GM21619 (cell line): ENCODE data around the gene BSX.

Experiments used
- ATAC-seq: cut with Tn5 transposase; IDR thresholded peaks from one replicate; pipeline ENCODE4 v1.9.1; 2021; ENCODE audit not compliant: unreplicated experiment

Gene BSX

DNA sequence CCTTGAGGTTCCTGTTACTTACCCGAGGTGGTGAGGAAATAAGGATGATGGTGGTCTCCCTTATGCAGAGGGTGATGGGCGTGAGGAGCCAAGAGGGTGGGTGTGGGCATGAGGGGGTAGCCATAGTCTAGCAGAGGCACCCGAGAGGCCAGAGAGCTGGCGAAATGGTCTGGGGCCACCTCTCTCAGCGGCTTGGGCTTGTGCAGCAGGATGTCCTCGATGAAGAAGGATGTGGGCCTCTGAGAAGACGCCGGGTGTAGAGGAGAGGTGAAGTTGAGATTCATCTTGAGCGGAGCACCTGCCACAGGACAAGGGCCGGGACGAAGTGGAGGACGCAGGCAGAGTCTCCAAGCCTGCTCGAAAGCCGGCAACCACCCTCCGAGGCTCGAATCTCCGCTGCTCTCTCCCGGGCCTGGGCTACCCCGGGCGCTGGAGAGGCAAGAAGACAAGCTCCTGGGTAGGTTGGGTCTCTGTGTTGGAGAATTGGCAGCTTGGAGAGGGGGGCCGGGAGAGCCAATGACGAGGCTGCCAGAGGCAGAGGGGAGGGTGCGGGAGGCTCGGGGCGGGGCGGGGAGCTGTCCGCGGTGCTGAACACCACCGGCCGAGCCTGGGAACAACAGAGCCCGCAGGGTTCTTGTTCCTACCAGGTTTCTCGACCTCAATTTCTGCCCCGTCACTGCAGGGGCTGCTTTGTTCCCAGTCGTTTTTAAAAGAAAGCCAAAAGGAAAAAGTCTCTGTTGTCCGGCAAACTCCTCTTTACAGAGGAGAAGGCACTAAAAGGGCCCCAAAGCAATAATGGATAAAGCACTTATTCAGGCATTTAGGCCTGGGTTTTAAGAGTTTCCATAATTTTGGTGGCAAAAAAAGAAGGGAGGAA, at the start of gene BSX:
Gene BSX (minus strand): TSS at position 447 of the 877 bp plus-strand sequence. CDS start 163 bp downstream, at position 284.
- no peak for ATAC-seq

DNA sequence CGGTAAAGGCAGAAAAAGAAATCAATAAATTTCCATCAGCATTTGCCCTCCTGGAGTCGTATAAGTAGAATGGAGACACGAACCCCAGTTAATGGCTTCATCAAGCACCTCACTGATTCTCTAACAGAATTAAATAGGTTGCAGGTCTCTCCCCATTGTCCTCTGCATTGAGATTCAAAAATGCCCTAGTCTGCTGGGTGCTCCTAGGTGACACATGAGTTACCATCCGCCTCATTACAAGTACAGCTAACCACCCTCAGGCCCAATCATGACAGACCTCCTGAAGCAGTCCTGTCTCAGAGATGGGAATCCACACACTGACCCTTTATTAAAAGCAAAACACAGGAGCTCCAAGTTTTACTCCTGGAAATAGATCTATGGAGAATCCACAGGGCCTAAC, 48.9 kb upstream of the BSX start:
- no peak for ATAC-seq

DNA sequence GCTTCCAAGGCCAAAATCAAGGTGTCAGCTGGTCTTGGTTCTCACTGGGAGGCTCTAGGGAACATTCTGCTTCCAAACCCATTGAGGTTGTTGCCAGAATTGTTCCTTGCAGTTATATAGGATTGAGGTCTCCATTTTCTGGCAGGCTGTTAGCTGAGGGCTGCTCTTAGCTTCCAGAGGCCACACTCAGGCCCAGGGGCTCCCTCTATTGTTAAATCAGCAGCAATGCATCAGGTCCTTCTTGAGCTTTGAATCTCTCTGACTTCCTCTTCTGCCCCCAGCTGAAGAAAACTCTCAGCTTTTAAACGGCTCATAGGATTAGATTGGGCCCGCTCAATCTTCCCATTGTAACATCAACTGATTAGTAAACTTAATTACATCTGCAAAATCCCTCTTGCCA, 39.3 kb upstream of the BSX start:
- peak; percentile 53 for ATAC-seq

DNA sequence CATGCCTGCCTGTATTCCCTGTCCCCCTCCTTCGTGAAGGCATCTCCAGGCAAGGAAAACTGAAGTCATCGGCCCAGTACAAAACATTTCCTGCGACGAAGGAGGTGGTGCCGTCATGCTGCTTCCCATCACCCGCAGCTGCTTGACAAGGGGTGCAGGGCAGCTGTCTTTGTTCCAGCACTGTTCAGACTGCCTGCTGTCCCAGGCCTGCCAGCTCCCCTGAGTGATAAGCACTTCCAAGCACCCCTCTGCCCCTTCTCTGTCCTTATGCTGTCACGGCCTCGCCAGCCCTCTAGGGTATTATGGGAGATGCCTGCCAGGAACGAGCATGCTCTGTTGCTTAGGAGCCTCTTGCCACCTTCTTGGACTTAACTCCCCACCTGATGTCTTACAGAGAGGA, 37.1 kb upstream of the BSX start:
- ATAC-seq: no peak

DNA sequence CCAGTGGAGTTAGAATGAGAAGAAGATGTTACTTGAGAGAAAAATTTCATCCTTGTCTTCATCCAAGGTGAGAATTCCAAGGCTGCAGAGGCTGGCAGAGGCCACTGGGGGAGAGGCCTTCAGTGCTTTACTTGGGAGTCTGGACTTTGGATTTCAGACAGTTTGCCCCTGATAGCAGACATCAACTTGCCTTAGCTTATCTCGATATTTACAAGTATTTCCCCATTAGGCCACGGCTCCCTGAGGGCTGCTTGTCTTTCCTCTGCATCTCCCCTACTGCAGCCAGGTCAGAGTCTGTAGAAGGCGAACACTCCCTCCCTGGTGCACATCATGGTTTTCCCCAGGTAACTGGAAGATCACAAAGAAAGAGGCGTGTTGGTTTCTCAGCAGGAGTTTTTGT, 29.9 kb upstream of the BSX start:
- no peak for ATAC-seq

DNA sequence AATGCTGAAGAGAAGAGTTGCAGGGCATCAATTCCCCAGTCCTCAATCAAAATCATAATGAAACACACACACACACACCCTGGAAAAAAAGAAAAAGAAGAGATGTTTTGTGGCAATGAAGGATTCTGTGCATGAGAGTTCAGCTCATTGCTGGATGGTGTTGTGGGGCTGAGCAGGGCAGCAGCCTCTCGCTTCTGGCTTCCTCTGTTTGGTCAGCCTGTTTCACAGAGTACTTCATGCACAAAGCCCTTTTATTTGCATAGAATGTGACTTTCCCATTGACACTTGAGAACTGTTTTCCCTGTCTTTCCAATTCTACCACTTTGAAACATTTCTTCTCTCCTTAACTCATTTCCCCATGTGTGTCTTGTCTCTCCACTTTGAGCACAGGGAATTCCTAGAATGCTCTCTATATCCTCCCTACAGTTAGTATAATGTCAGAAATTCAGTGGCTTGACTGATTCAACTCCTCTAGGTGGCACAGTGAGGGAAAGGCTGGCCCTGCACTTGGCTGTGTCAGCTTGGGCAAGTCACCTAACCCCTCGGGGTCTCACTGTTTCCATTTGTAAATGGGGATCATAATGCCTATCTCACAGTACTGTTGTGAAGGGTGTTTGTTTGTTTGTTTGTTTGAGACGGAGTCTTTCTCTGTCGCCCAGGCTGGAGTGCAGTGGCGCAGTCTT, 25.4 kb upstream of the BSX start:
- ATAC-seq: no peak

DNA sequence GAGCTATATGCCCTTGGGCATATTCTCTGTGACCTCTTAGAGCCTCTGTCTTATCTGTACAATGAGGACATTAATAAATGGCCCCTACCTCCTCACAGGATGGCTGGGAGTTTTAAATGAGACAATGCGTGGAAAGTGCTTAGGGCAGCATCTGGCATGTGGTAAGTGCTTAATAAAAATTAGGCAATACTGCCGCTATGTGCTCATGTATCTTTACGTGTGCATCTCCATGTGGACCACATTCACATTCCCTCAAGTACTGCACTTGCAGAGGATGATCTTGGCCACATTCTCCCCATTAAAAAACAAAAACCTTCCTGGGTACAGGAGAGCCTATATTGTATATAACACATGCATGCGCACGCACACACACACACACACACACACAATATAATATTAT, 19.1 kb upstream of the BSX start:
- ATAC-seq: no peak

DNA sequence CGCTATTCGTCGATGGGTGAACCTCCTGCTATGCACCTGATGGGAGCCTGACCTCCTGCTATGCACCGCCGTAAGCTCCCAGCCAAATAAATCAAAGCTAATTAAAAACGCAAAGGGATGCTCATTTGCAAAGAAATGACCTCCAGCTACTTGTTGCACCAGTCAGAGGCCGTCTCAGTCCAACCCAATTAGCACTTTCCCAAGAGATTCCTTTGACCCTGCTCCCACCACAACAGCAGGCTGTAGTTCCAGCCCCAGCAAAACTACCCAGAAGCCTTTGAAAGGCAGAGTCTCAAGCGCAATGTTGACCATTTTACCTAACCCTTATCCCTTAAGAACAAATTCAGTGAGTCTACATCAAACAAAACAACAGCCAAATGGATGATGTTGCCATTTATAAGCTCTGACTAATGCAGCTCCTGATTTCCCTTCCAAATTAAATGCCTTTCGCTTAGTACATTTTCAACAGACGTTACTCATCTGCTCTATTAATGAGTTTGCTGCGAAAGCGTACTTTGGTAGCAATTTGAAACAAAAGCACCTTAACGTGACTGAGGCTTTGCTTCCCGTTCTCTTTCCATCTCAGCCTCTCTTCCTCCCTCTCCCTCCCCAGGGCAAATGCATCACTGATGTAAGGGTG, 17.2 kb upstream of the BSX start:
- no peak for ATAC-seq

DNA sequence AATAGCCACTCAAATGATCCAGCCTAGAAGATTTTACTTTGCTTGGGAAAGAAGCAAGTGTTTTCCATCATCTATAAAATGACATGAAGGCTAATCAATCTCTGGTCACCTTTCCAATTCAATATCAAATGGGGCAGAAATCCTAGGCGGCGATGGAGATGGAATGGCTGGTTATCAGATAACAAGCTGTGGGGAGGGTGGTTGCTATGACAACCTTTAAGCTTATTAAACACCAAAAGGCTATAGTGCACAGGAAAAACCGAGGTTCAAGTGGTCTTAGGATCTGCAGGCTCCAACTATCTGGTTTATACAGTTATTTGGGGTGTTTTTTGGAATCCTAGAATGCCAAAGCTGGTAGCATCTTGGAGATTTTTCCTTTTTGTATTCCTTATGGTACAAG, 13.9 kb upstream of the BSX start:
- no peak for ATAC-seq

DNA sequence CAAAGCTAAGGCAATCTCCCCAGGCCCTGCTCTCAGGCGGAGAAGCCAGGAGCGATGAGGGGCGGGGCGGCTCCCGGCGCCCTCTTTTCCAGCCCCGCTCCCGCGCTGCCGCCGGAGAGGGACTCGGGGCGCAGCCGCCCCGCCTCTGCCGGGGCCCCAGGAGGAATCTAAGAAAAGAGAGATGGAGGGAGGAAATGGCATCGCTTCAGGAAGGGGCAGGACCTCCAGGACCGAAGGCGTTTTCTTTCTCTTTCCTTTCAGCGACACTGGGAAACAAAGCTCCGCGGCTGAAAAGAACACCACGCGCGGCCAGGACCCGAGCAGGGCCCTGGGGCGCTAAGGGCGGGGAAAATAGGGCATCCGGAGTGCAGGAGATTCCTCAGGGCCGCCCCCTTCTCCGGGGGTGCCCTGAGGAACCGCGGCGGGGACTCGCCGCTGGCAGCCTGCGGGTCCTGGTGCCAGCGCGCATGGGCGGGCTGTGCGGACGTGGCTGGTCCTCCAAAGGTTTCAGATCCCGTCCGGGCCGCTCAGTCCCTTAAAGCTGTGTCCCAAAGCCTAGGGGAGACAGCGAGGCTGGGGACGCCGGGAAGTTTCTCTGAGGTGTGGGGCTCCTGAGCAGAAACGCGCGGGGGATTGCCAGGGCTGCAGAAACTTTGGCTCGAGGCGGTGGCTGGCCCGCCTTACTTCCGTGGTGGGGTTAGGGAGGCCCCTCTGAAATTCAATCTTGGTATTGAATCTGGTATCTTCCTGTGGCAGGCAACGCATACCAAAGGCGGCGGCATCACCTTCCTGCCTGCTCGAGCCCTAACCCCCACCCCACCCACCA, 2.8 kb upstream of the BSX start:
- ATAC-seq: no peak

DNA sequence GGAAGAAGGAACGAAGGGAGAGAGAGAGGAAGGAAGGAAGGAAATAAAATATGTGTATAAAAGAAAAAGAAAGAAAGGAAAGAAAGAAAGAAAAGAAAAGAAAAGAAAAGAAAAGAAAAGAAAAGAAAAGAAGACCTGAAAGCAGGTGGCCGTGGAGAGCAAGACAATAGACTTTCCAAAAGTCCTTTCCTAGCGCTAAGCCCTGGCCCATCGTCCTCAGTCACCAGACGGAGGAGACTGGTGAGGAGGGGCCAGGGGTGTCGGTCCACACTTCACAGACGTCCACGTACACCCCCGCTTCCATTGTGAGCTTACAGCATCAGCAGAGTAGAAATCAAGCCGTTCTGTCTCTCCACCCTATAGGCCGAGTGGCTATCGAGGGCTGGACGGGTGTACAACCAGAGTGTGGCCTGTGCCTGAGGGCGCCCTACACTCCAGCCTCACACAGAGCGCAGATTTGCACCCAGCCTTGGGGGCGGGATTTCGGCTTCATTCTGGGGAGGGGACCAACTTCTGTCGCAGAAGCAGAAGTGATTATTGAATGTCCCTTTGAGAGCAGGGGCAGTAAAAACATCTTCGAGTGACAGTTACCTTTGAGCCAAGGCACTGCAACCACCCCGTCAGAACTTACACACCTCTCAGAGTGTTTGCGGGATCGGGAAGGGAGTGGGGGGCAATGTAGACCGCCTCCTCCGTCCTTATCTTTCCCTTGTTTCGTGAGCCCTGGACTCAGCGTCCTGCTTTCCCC, 2.0 kb upstream of the BSX start:
- ATAC-seq: no peak

DNA sequence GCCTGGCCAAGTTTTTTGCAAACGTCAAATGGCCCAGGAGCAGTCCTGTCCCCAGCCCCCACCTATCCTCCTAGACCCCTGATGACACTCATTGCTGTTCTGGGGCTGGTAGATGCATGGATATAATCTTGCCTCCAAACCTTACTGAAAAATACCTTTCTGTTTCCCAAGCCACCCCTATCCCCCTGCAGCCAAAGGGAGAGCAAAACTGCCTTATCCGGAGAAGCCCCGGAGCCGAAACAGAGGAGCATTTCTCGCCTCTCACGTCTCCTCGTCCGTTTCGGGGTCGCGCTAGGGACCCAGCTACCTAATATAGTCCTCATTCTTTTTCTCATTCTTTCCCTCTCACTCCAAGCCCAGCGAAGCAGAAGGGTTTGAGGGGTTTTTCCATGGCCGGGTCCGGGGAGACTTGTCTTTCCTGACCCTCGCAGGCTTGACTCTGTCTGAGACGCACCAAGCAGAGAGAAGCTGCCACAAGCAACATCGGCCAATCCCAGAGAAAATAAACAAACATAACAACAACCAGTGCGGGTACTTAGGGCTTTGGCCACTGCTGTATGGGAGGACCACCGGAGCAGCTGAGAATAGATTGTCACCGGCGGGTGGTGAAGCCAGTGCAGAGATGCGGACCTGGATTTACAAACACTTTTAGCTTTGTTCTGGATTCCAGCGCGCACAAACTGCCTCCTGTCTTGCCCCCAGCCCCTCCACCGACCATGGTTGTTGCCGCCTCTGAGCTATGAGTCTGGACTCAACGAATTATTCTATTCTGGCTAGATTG, 1.6 kb downstream of the BSX start:
- ATAC-seq: no peak

DNA sequence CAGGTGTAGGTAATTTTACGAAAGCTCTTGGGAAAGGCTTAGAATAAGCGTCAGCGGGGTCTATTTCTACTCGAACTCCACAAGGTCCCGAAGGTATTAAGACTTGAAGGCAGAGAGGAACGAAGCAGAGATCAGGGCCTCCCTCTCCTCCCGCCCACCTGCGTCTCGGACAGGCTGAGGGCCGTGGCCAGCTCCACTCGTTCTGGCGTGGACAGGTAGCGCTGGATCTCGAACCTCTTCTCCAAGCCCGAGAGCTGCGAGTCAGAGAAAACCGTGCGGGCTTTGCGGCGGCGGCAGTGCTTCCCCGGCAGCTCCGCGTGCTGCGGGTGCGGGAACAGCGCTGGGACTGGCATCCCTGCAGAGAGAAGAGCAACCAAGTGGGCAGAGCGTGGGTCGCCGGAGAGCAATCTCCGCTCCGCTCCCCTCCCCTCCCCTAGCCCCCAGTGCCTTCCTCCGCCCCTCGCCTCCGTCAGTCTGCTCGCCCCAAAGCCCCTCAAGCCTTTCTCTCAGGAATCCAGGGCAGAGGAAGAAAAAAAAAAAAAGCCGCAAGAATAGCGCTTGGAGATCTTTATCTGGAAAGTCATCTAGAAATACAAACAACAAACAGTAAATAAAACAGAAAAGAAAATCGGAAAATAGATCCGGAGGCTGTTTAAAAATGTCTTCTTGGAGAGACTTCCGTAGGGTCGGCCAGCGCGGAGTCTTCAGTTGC, 2.4 kb downstream of the BSX start:
- ATAC-seq: no peak

DNA sequence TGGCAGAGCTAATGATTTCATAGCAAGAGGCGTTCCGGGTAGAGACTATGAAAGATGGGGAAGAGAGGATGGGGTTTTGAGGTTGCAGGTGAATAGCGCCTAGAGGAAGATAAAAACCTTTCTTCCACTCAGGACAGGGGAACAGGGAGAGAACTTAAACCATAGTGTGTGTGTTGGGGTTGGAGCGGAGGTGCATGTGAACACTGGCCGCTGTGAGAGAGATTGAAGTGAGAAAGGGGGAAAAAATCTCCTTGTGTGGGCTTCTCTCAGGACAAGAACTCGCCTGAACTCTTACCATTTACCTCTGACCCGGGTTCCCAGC, 3.4 kb downstream of the BSX start:
- ATAC-seq: no peak

DNA sequence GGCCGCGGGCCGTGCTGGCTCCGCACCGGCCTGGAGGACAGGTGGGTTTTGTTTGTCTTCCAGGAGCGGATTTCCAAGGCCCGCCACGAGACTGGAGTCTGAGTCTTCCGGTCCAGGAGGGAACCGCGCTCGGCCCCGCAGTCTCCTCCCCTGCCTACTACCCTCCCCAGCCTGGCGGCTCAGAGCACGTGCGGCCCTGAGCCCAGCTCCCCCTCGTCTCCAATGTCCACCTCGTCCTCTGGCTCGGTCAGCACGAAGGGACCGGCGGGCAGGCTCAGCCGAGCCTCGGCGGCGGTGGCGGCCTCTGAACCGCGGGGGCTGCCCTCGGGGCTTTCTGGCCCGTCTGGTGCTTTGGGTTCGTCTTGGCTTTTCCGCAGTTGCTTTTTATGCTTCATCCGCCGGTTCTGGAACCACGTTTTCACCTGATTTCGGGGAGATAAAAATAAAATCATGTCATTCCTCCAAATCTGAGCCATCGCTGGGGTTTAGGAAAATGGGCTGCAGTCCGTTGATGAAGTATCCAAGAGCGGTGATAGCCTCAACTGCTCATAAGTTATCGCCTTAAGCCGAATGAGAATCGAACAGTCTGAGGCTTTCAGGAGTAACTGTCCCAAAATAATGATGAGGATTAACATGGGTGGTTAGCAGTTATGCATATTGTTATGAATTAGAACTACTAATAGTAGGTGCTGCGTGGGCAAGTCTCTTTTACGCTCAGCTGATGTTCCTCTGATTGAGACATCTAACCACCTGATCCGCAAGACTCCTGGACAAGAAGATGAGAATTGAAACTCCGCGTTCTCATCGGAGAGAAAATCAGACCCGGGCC, 4.0 kb downstream of the BSX start:
- no peak for ATAC-seq

DNA sequence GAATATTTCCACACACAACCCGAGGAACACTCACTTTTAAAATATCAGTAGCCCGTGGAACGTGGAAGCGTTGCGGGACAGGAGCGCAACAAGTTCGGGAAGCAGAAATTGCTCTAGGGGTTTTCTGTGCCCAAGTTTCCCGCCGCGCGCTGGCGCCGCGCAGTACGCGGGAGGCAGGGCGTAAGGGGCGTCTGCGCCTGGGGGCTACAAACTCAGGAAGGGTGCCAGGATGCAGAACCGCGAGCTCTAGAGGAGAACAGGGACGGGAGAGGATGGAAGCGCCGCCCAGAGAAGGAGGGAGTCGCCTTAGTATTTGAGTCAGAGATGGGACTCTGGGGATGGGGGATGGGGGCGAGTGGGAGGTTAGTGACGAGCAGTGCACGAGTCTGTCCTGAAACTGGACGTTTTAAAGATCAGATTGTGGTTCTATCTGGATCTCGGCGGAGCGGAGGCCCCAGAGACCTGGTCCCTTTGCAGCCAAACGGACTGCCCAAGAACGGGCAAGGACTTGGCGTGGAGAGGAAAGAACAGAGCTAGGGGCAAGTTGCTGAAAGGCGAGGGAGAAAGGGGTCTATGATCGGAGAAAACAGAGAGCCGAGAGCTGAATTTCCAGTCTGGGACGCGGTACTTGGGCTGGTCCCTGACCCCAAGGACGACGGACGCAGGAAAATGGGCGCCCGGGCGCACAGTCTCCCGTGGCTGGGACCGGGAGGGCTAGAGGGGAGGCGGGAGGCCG, 4.7 kb downstream of the BSX start:
- ATAC-seq: no peak

DNA sequence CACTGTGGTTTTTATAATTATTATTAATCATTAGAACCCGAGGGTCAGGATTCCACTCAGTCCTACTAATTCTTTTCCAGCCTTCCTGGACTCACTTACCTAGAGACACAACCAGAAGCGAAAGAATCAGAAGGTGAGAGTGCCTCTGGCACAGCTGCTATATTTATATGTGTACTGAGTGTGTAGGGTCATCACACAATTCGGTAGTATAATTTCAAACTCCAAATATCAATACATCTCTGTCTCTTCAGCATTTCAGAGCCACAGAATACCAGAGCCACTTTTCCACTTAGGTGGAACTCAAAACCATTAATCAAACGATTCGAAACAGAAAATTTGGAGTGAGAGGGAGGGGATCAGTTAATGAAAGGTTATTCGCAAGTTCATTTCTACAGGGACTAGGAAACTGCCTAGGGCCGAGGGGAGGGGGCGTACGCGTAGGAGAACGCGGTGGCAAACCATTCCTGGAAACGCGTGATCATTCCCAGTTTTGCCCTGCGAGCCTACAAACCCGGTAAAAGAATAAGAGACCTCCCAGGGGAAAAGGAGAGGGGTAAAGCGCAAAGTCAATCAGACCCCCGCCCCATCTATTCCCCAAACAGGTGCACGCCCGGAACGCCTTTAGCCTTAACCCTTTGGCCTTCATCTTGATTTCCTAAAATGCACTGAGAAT, 5.4 kb downstream of the BSX start:
- ATAC-seq: no peak
